HCEC 1CT (cell line): ENCODE results near the gene CDHR2.

ENCODE experiments used
- DNase-seq: peaks from one replicate; pipeline ENCODE4 v3.0.0-alpha.2; 2017

The CDHR2 gene, protein sequence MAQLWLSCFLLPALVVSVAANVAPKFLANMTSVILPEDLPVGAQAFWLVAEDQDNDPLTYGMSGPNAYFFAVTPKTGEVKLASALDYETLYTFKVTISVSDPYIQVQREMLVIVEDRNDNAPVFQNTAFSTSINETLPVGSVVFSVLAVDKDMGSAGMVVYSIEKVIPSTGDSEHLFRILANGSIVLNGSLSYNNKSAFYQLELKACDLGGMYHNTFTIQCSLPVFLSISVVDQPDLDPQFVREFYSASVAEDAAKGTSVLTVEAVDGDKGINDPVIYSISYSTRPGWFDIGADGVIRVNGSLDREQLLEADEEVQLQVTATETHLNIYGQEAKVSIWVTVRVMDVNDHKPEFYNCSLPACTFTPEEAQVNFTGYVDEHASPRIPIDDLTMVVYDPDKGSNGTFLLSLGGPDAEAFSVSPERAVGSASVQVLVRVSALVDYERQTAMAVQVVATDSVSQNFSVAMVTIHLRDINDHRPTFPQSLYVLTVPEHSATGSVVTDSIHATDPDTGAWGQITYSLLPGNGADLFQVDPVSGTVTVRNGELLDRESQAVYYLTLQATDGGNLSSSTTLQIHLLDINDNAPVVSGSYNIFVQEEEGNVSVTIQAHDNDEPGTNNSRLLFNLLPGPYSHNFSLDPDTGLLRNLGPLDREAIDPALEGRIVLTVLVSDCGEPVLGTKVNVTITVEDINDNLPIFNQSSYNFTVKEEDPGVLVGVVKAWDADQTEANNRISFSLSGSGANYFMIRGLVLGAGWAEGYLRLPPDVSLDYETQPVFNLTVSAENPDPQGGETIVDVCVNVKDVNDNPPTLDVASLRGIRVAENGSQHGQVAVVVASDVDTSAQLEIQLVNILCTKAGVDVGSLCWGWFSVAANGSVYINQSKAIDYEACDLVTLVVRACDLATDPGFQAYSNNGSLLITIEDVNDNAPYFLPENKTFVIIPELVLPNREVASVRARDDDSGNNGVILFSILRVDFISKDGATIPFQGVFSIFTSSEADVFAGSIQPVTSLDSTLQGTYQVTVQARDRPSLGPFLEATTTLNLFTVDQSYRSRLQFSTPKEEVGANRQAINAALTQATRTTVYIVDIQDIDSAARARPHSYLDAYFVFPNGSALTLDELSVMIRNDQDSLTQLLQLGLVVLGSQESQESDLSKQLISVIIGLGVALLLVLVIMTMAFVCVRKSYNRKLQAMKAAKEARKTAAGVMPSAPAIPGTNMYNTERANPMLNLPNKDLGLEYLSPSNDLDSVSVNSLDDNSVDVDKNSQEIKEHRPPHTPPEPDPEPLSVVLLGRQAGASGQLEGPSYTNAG (N-terminal part only)

DNA sequence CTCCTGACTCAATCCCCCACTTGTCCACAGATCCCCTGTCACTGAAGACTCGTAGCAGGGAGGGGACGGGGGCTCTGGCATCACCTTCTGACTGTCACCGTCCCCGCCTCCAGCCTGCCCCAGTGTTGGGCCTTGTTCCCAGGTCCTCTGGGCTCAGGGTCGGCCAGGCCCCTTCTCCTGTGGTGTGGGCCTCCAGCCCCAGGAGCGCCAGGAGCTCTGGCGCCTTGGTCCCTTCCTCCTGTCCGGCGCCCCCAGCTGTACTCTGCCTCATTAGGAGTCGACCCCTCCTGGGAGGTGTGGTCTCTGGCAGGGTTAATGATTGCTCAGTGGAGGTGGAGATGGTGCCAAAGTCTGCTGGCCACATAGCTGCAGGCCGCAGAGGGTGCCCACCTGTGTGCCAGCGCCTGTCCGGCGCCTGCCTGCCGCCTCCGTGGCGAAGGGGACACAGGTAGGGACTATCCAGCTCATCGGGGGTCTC lies at the start of gene CDHR2:
CDHR2 (plus strand) TSS at position 376 of the 478 bp plus-strand sequence. CDS start 16,011 bp downstream, outside the sequence.
- DNase-seq: no peak

DNA sequence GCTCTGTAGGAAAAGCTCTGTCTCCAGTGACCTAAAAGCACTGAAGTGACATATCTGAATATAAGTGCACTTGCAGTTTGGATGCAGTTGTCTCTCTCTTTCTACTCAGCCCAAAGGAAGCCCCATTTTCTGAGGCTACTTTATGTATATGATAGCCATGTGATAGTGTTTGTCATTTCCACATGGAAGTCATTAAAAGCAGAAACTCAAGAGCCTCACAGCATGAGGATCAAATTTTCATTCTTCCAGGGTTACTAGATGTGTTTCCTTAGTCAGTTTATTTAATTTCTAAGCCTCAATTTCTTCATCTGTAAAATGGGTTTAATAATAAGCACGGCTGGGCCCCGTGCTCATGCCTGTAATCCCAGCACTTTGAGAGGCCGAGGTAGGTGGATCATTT lies 48.6 kb upstream of the CDHR2 start:
- DNase-seq: no peak

DNA sequence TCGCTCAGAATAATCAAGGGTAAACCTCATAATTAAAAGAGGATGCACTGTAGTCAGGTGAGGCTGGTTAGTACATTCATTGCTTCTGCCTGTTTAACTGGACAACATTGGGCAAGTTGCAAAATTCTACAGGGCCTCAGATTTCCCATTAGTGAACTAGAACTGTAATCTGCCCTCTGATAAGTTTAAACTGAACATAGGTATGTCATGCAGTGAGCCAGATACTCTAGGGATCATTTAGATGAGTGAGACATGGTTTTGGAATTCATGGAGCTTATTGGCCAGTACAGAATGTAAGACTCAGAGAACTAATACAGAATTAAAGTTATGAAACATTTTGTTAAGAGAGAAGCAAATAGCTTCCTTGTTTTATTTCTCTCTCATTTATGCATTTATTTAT lies 47.8 kb upstream of the CDHR2 start:
- peak; percentile 75 for DNase-seq

DNA sequence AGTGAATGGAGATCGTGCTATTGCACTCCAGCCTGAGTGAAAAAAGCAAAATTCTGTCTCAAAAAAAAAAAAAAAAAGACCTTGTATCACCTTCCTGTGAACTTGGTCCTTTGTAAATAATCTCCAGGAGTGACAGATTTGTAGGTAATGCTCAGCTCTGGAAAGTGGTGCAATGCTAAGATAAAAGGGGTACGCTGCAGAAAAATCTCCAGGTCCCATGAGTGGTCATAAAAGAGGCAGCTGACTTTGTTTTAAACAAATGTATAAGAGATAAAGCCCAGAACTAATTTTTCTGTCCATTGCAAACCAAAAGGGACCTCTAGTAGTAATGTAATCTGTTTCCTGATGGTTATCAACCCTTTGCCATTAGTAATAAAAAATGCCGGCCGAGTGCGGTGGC lies 45.6 kb upstream of the CDHR2 start:
- DNase-seq: no peak

DNA sequence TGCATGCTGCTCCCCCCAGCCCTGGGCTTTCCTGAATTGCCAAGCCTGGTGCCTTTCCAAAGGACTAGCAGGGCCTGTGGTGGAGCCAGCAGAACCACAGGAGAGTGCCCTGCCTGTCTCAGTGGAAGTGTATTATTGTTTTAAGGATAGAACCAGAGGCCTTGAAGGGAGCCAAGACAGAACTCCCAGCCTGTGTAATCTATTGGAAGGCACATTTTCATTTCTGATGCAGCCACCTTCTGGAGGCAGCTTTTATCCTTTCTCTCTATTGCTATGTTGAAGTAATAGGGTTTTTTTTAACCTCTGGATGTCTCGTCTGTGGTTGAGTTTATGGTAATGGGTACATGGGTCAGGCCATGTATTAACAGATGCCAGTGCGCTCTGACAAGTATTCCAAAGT lies 41.2 kb upstream of the CDHR2 start:
- DNase-seq: no peak

- no peak for DNase-seq
Observed at GRCh38 chr5:176508603-176509002, 40.5 kb upstream of the CDHR2 start.

DNA sequence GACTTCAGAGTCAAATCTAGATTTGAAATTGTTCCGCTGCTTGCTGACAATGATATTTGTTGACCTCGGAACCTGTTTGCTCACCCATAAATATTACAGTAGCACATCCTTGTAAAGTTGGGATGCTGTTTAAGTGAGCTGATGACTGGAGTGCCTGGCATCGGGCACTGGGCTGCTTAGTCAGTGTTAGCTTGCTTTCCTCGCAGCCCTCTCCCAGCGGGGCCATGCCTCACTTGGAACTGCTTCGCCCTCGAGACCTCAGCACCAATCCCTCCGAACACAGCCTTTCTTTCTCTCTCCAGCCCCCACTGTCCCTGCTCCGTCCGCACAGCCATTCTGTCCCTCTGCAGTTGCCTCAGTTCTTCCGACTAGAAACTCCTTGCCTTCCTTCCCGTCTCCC lies 35.4 kb upstream of the CDHR2 start:
- no peak for DNase-seq

DNA sequence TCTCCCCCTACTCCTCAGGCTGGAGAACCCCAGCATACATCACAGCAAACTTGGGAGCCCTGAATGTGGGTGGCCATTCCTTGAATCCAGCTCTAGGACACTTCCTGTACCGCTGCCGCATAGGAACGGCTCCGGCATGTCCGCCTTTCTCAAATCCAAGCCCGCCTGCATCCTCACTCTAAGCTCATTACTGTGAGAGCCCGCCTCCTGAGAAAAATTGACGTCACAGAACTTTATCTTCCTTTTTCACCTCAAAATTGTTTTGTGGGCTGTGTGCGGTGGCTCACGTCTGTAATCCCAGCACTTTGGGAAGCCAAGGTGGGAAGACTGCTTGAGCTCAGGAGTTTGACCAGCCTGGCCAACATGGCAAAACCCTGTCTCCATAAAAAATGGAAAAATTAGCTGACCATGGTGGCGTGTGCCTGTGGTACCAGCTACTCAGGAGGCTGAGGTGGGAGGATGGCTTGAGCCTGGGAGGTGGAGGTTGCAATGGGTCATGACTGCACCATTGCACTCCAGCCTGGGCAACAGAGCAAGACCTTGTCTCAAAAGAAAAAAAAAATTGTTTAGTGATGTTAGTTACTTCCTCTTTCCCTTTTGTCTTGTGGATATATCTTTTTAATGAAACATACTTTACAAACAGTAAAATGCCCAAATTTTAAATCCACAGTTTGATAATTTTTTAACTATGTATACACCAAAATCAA lies 34.7 kb upstream of the CDHR2 start:
- no peak for DNase-seq

DNA sequence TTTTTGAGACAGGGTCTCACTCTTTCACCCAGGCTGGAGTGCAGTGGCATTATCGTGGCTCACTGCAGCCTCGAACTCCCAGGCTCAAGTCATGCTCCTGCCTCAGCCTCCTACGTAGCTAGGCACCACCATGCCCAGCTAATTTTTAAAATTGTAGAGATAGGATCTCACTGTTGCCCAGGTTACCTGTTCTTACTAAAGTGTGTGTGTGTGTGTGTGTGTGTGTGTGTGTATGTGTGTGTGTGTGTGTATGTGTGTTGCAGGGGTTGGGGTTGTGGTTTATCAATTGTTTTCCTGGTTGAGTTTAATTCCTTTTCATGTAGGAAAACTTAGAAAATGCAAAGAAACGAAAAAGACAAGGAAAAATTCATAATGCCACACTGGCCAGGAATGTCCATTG lies 33.7 kb upstream of the CDHR2 start:
- no peak for DNase-seq

GRCh38 chr5:176517053-176517661 lies 32.0 kb upstream of the CDHR2 start:
- no peak for DNase-seq

DNA sequence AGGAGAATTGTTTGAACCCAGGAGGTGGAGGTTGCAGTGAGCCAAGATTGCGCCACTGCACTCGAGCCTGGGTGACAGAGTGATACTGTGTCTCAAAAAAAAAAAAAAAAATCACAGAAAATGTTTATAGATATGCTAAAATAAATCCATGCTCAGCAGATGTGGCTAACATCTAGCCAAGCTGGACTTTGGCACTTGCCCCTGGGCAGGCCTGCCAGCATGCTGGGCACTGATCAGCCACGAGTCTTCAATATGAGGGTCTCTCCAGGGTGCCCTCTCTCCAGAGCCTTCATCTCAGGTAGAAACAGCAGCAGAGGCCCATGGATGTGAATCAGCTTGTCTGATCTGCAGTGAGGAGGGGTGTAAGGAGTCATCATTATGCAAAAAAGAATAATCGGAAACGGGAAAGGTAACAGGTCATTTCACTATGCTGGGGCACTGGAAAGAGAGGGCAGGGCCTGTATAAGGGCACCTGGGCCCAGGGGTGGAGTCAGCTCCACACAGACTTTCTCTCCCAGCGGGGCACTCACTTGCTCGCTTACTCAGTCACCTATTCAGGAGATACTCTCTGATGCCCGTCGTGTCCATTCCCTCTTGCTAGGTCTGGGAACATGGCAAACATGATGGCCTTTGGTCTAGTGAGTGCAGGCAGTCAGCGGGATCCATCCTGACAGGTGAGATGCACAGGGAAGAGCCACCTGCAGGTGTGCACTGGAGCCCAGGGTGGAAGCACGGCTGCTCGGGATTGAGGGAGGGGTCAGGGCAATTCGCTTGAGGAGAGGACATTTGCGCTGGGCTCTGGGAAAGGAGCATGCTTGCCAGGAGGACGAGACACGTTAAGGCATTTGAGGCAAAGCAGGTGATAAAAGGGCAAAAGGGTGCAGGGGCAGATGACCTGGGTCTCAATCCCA lies 29.1 kb upstream of the CDHR2 start:
- DNase-seq: no peak

DNA sequence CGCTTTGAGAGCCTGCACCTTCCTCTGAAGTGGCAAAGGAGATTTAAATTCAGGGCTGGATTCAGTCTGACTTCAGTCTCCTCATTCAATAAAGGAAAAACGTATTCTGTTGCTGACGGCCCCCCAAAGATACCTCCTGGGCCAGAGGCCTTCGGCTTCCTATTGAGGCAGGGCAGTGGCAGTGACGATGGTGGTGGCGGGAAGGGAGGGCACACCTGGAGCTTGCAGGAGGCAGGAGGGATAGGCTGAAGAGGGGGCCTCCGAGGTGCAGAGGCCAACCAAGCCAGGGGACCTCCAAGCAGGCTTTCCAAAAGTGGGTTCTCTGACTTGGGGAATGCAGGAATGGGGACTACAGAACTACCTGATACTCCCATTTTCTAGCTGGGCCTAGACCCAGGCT lies 27.9 kb upstream of the CDHR2 start:
- no peak for DNase-seq

GRCh38 chr5:176521699-176522263 lies 27.4 kb upstream of the CDHR2 start:
- no peak for DNase-seq

DNA sequence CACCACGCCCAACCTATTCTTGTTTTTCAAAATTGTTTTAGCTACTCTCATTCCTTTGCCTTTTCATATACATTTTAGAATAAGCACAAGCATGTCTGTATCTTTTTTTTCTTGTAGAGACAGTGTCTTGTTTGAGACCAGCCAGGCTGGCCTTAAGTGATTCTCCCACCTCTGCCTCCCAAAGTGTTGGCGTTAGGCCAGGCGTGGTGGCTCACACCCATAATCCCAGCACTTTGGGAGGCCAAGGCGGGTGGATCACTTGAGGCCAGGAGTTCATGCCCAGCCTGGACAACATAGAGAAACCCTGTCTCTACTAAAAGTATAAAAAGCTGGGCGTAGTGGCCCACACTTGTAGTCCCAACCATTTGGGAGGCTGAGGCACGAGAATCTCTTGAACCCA lies 25.0 kb upstream of the CDHR2 start:
- DNase-seq: no peak

- no peak for DNase-seq
Observed at GRCh38 chr5:176524987-176525386, 24.2 kb upstream of the CDHR2 start.

GRCh38 chr5:176525677-176526076 lies 23.5 kb upstream of the CDHR2 start:
- no peak for DNase-seq

DNA sequence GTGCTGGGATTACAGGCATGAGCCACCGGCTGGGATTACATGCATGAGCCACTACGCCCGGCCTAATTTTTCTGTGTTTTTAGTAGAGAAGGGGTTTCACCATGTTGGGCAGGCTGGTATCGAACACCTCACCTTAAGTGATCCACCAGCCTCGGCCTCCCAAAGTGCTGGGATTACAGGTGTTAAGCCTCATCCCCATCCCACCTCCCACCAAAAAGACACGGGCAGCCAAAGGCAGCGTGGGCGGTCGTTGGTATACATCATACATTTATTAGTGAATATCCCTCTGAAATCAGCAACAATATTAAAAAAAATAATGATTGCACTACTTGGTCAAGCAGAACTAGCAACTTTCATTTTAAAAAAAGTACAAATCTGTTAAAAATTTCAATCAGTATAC lies 22.7 kb upstream of the CDHR2 start:
- DNase-seq: no peak

DNA sequence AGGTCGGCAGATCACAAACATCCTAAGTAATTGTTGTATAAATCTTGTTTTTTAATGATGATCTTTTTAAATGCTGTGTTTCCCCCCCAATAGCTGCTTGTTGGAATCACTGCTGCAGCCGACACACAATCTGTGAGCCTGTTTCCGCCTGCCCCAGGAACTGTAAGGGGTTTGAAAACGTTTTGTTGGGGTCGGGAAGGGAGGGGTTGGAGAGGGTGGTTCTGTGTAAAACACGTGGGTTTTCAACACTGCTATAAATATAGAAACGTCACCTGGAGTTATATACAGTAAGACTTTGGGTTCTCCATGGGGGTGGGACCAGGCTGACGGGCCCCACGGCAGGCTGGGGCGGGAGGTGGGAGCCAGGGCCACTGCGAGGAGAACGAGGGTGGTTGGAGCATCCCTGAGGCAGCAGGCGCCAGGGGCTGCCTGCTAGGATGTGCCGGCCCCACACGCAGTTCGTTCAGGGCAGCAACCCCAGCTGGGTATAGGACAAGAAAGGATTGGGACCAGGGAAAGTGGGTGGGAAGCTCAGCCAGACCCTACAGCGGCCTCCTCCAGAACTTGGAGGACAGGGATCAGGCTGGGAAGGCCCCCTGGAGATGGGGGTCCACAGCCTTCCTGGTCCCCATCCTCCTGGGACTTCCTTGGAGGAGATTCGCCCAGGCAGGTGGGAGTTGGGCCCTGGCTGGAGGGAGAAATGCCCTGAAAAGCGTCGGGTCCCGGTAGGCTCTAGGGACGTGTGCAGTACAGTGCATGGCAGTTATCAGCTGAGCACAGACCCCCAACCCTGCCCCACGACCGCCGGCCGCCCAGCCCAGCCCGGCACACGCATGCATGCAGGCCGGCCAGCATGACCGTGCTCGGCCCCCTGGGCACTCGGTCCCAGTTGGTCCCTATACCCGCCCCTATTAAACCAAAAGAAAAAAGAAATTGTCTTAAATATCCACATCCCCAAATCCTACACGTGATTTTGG lies 21.6 kb upstream of the CDHR2 start:
- no peak for DNase-seq

DNA sequence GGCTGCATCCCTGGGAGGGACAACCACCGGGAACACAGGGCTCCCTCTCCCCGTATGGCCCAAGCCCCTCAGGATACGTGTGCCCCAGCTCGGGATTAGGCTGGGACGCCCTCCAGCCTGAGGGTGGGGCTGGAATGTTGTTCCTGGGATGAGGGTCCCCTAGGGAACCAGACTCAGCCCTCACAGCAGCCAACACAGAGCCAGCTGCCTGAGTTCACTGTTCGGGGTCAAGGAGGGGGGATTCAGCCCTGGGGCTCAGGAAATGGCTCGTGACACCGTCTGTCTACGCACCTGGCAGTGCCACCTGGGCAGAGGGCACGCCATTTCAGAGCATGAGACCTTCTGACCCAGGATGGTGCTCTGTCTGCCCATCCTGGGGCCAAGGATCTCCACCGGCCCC lies 20.8 kb upstream of the CDHR2 start:
- DNase-seq: no peak
